Measurements from ENCODE around the gene HIP1R. TPM values are rescaled to one million over a fixed set of nuclear protein-coding genes. Genes with fewer than 3 reads are reported as not detected.

The HIP1R gene
- total and polyA plus RNA-seq, 2 of the 13 experiments (the other 11 are each of a cell fraction or from before 2014, with no cell fraction given), result 18.4 to 25.5 TPM

- TF ChIP-seq NR2F2 (IDR thresholded peaks at IDR 0.05; ENCODE audit: borderline replicate concordance, low read depth) (no peak), DR1 (CRISPR knock-in tag; IDR thresholded peaks at IDR 0.05) (no peak), BCL3 (CRISPR knock-in tag; IDR thresholded peaks at IDR 0.05) (no peak), ZNF784 (CRISPR knock-in tag; IDR thresholded peaks at IDR 0.05; ENCODE audit: borderline replicate concordance) (no peak), AGO1 (IDR thresholded peaks at IDR 0.05; ENCODE audit: low read depth, low read length, poor library complexity, severe bottlenecking) (peak; percentile 54), CCAR2 (optimal IDR thresholded peaks at IDR 0.05; ENCODE audit: low read depth, low read length) (no peak), ZNF501 (CRISPR knock-in tag; IDR thresholded peaks at IDR 0.05) (peak; percentile 11; the same call in 1 of the 2 replicates), ZNF362 (CRISPR knock-in tag; IDR thresholded peaks at IDR 0.05; ENCODE audit: borderline replicate concordance) (no peak), ZNF281 (CRISPR knock-in tag; IDR thresholded peaks at IDR 0.05; ENCODE audit: borderline replicate concordance) (peak; percentile 54; the same call in 1 of the 2 replicates), MIER2 (CRISPR knock-in tag; IDR thresholded peaks at IDR 0.05) (no peak), ZBTB20 (CRISPR knock-in tag; IDR thresholded peaks at IDR 0.05; ENCODE audit: borderline replicate concordance, low read depth) (no peak), CREB1 (IDR thresholded peaks at IDR 0.05) (no peak), CREB1 (CRISPR knock-in tag; IDR thresholded peaks at IDR 0.05) (no peak), ZSCAN29 (CRISPR knock-in tag; conservative IDR thresholded peaks at IDR 0.05) (no peak), SETDB1 (CRISPR knock-in tag; IDR thresholded peaks at IDR 0.05; ENCODE audit: borderline replicate concordance) (no peak), ZNF709 (CRISPR knock-in tag; IDR thresholded peaks at IDR 0.05) (0 out of 2 replicates have a peak, but pooled peaks have one; percentile 54), MXD1 (CRISPR knock-in tag; IDR thresholded peaks at IDR 0.05) (0 out of 2 replicates have a peak, but pooled peaks have one; percentile 12), ZNF691 (CRISPR knock-in tag; IDR thresholded peaks at IDR 0.05; ENCODE audit: borderline replicate concordance, low read depth) (no peak)
These were observed 30.3 kb downstream of the HIP1R start (continued) for GRCh38 chr12:122865268-122866231.

Data from HepG2 (cell line).